SK-MEL-5 (cell line): ENCODE data around the gene BMP7. TPM values are rescaled to one million over a fixed set of nuclear protein-coding genes. Genes with fewer than 3 reads are reported as not detected.

Experiments used
- DNase-seq: peaks from one replicate; pipeline ENCODE4 v3.0.0-alpha.2; 2016; ENCODE audit warnings: low read depth, low spot score
- in situ Hi-C: cut with HindIII; loops from 2 replicates; pipeline ENCODE4 v1.10.0; 2016; ENCODE audit warnings: low sequenced_read_pairs, high pct_unique_total_duplicates, low pct_unique_long_range_greater_than_20kb
- total RNA-seq: library from RNA; depleted of rRNA; stranded (reverse); fragments of >200 nt; shearing (Covaris generic); gene quantifications from 2 replicates; pipeline ENCODE4 v1.2.3, GENCODE V29; 2014

The BMP7 gene
- total RNA-seq, 1 experiment from 2014 or later = 6.8 TPM

GRCh38 chr20:57179265-57179664, 87.2 kb downstream of the BMP7 start:
- in situ Hi-C loops = no loop called here
- no peak for DNase-seq

DNA sequence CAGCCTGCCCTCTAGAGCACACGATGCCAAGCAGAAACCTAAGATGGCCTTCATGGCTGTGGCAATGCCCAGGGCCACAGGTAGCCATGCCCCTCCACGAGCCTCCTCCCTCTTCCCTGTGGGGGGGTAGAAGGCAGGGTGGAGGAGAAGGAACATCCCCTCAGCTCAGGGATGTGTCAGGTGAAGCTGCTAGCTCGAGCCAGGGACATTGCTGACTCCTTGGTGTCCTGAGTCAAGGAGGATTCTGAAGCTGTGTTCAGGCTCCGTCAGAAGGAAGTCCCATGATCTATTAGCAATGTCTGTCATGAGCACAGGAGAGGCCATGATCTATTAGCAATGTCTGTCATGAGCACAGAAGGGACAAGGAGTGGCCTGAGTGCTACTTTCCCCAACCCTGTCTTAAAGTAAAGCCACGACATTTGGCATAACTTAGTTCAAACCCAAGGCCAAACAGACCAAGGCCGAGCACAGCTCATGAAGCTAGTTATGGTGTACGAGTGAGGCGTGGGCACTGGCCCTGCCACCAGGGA, 87.8 kb downstream of the BMP7 start:
- DNase-seq = no peak
- in situ Hi-C loops = no loop called here

DNA sequence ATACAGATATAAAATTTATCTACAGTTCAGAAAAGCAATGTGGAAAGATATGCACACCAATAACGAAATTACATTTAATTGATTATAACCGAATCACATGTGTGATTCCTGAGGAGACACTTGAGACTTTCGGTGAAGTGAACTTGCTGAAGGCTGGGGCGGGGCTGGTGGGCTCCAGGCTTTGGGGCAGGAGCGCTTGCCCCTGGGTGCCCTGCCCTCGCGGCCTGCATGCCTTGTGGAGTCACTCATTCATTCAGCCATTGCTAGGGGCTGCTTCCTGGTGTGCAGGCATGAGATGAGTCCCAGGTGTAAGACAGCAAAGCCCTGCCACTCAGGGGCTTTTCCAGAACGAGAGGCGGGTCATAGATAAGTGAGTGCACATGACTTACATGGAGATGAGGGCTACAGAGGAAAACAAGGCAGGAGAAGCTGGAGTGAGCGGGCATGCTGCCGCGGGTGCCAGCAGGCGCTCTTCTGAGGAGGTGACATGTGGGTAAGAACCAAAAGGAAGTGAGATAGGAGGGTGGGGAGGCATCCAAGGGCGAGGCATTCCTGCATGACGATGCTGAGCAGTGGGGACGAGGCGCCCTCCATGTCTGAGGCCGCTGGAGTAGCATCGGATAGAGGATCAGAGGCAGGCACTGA, 88.7 kb downstream of the BMP7 start:
- in situ Hi-C loops = no loop called here
- DNase-seq = no peak

DNA sequence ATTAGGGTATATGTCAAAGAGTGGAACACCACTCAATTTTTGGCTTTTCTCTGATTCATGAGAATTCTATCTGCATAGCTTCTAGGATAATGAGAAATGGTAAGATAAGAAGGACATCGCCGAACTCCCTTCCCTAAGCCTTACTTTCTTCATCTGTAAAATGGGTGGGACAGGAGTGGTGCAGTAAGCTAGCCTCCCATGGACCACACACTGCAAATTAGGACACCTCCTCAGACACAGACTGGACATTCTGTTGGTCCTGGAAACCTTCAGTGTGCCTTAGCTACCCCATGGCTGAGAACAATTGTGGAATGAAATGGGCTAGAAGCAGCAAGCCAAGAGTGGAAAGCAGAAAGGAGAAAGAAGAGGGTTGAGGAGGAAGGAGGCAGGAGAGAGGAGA, 89.6 kb downstream of the BMP7 start:
- in situ Hi-C loops = no loop called here
- no peak for DNase-seq

- DNase-seq = no peak
- in situ Hi-C loops = no loop called here
Observed at GRCh38 chr20:57175397-57176010, 90.9 kb downstream of the BMP7 start.

DNA sequence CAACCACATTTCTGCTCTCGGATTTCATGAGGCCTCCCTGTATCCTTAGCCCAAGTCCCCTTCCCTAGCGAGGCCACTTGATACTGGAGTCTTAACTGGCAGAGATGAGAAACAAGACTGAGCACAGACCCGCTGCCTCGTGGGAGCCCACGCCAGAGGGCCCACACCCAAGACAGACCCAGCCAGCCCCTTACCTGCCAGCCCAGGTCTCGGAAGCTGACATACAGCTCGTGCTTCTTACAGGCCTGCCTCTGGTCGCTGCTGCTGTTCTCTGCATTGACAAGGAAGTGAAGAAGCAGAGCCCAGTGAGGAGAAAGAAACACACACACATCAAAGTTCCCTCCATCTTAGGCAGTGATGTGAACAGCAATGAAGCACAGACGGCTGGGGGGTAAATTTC, 91.7 kb downstream of the BMP7 start:
- DNase-seq = no peak

DNA sequence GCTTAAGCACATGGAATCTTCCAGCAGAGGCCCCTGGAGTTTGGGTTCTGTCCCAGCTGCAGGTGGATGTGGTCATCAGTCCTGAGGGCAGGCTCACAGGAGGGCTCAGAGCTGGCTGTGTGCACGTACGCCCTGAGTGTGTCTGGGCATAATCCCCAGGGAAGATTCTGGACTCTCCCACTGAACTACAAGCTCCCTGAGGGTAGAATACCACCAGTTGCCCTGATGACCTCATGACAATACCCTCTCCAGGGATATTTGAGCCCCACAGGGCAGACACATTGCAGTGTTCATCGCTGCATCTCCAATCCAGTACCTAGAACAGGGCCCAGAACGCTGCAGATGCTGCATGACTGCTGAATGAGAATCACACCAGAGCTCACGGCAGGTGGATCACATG, 92.5 kb downstream of the BMP7 start:
- in situ Hi-C loops = no loop called here
- no peak for DNase-seq

More for the DNA sequence above, 91.7 kb downstream of the BMP7 start:
- in situ Hi-C loops = no loop called here

DNA sequence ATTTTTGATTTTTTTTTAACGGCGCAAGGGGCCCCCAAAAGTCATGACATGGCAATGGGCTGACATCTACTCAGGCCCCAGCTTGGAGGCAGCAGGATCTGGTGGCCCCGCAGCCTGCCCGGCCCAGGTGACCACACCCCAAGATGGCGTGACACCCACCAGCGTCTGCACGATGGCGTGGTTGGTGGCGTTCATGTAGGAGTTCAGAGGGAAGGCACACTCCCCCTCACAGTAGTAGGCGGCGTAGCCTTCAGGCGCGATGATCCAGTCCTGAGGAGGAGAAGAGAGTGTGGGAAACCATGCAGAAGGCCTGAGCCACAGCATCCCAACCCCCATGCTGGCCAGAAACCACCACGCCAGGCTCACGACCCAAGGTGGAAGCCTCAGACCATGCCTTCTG, 93.4 kb downstream of the BMP7 start:
- in situ Hi-C loops = no loop called here
- no peak for DNase-seq

DNA sequence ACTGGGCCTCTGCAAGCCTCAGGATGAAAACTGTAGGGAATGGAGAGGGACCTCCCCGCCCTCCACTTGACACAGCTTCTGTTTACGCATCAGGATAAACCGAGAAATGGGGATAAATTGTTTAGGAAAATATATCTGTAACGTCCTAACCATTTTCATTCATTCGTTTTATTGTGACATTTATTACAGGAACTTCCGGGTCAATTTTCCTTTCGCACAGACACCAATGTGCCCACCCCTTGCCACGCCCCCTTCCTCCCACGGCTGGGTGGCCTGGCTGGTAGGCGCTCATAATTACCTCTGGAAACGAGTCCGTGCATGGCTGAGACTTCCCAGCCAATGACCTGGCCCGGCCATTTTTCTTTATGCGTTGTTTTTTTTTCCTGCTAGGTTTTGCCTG, 96.1 kb downstream of the BMP7 start:
- no peak for DNase-seq
- in situ Hi-C loops = no loop called here

GRCh38 chr20:57169162-57169561, 97.3 kb downstream of the BMP7 start:
- DNase-seq = no peak
- in situ Hi-C loops = no loop called here

- no peak for DNase-seq
- in situ Hi-C loops = no loop called here
Observed at GRCh38 chr20:57167971-57168701, 98.3 kb downstream of the BMP7 start.

- no peak for DNase-seq
- in situ Hi-C loops = no loop called here
Observed at GRCh38 chr20:57167292-57167655, 99.2 kb downstream of the BMP7 start.

DNA sequence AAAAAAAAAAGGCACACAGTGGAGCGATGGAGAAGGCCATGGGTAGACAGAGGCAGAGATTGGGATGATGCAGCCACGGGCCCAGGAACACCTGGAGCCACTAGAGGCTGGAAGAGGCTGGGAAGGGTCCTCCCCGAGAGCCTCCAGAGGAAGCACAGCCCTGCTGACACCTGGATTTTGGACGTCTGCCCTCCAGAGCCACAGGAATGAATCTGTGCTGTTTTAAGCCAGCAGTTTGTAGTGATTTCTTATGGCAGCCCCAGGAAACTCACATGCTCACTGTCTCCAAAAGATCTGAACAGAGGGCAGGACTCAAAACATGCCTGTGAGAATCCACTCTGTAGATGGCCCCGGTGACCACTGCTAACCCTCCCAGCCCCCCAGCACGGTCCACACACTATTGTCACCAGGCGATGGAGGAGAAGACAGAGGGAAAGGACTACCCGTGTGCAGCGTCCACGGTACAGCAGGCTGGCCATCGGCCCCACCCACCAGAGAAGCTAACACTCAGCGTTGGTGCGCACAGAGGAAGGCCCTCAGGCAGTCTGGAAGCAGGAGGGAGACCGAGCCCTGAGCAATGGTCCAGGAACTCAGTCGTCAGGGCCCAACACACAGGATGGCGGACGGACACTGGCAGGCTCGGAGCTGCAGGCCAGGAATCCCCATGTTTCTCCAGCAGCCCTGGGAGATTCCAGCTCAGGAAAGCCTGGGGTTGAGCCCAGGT, 99.7 kb downstream of the BMP7 start:
- in situ Hi-C loops = no loop called here
- no peak for DNase-seq

DNA sequence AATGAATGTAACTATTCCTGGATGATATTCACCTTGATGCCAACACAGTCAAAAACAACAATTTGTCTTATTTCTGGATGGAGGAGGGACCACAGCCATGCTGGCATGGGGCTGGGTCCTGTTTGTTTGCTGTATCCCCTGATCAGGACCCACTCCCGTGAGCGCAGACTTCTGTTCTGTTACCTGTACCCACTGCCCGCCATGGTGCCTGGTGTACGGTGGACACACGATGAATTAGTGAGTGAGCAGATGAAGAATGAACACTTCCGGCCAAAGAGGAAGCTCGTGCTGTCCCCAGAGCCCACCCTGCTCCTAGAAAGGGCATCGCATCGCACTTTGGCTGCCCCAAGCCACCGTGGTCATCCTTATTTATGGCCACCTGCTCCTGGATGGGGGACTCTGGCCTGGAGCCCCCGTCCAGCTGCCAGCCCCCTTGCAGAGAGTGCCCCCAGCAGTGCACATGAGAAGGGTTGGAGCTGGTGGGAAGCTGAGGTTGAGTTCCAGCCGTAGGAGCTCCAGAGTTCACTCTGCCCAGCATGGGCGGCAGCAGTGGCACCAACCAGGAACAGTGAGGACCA, 100.9 kb downstream of the BMP7 start:
- no peak for DNase-seq
- in situ Hi-C loops = no loop called here

DNA sequence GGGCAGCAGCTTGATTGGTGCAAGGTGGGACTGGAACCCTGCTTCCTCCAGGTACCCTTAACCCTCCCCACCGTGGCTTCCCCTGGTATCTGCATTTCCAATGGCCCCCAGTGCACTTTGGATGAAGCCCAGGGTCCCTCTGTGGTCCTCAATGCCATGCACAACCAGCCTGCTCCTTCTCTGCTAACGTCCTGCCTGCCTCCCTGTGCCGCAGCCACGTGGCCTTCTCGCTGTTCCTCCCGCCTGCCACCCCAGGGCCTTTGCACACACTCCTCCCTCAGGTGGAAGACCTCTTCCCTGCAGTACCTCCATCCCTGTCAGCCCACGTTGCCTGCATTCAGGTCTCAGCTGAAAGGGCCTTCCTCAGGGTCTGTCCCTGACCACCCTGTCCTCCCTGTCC, 101.6 kb downstream of the BMP7 start:
- in situ Hi-C loops = no loop called here
- DNase-seq = no peak

DNA sequence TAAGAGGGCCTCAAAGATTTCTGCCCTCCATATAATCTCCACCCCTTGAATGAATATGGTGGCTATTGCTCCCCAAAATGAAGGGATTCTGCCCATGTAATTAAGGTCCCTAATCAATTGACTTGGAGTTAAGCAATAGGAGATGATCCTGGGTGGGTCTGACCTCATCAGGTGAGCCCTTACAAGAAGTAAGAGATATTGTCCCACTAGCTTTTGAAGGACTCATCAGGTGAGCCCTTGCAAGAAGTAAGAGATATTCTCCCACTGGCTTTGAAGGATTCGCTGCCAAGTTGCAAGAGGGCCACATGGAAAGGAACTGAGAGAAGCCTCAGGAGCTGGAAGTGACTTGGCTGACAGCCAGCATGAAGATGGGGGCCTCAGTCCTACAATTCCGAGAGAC, 103.4 kb downstream of the BMP7 start:
- in situ Hi-C loops = no loop called here
- no peak for DNase-seq

GRCh38 chr20:57162362-57162652, 104.1 kb downstream of the BMP7 start:
- DNase-seq = no peak
- in situ Hi-C loops = no loop called here
